NB4 (cell line): ENCODE results near the gene FNDC1.

Experiments used
- POLR2A ChIP-seq: IDR thresholded peaks from 2 replicates; pipeline ENCODE4 v1.6.1; 2011; ENCODE audit warnings: mild to moderate bottlenecking; ENCODE audit not compliant: insufficient read length; ENCODE audit errors: extremely low read depth
- TF ChIP-seq, protein P1 (sequence below): IDR thresholded peaks from one replicate; pipeline ENCODE4 v1.5.1; 2012; ENCODE audit warnings: low read depth, low read length

DNA sequence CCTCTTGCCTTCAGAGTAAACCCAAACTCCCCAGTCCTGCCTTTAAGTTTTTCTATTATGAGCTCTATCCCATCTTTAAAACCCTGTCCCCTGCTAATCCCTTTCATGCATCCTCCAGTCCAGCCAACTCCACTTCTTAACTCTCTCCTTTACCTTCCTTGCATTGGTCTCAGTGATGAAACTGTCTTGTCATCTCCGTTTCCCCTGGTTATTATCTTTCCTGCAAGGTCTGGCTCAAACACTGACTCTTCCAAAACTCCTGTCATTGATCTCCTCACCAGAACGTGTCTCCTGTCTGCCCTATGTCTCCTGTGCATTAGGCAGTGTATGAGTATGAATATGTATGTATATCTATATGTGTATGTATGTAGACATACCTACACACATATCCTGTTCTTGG, 11.8 kb upstream of the FNDC1 start:
- TF ChIP-seq, protein P1, sequence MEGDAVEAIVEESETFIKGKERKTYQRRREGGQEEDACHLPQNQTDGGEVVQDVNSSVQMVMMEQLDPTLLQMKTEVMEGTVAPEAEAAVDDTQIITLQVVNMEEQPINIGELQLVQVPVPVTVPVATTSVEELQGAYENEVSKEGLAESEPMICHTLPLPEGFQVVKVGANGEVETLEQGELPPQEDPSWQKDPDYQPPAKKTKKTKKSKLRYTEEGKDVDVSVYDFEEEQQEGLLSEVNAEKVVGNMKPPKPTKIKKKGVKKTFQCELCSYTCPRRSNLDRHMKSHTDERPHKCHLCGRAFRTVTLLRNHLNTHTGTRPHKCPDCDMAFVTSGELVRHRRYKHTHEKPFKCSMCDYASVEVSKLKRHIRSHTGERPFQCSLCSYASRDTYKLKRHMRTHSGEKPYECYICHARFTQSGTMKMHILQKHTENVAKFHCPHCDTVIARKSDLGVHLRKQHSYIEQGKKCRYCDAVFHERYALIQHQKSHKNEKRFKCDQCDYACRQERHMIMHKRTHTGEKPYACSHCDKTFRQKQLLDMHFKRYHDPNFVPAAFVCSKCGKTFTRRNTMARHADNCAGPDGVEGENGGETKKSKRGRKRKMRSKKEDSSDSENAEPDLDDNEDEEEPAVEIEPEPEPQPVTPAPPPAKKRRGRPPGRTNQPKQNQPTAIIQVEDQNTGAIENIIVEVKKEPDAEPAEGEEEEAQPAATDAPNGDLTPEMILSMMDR = no peak
- no peak for TF ChIP-seq POLR2A
